22Rv1 (cell line): ENCODE results near the gene INO80C.

Experiments used
- CTCF ChIP-seq: fragments of 450-650 bp; IDR thresholded peaks from 2 replicates; pipeline ENCODE4 v1.5.1; 2017; ENCODE audit warnings: mild to moderate bottlenecking
- ZFX ChIP-seq: fragments of 450-650 bp; IDR thresholded peaks from 2 replicates; pipeline ENCODE4 v1.6.1; 2017; ENCODE audit warnings: antibody characterized with exemption, borderline replicate concordance

GRCh38 chr18:35513181-35513936 is 15.6 kb upstream of the INO80C start:
- TF ChIP-seq CTCF (no peak), ZFX (no peak)
